Activated naive CD4-positive, alpha-beta T cell treated with anti-CD3 and anti-CD28 coated beads for 36 hours (primary cell): ENCODE data around the gene LTBP2. TPM values are rescaled to one million over a fixed set of nuclear protein-coding genes. Genes with fewer than 3 reads are reported as not detected.

Experiments
- CTCF ChIA-PET: fragments of 350-600 bp; sonication (Branson Sonifier 250); formaldehyde crosslinking; loops from one replicate; lab custom pipeline; 2021; ENCODE audit warnings: antibody characterized with exemption; lab: Charles Lee
- DNase-seq: peaks from one replicate; pipeline ENCODE4 v3.0.0-alpha.2; 2020
- H3K27ac Mint-ChIP-seq: one replicate; pipeline ENCODE4 v1.8.0; 2021; ENCODE audit warnings: mild to moderate bottlenecking, mixed read lengths
- H3K27me3 Mint-ChIP-seq: one replicate; pipeline ENCODE4 v1.8.0; 2021; ENCODE audit warnings: low read depth, mixed read lengths
- H3K36me3 Mint-ChIP-seq: one replicate; pipeline ENCODE4 v1.8.0; 2021; ENCODE audit warnings: low read depth, mixed read lengths
- H3K4me1 Mint-ChIP-seq: one replicate; pipeline ENCODE4 v1.8.0; 2021; ENCODE audit warnings: low read depth, mixed read lengths
- H3K4me3 Mint-ChIP-seq: one replicate; pipeline ENCODE4 v1.8.0; 2021; ENCODE audit warnings: mild to moderate bottlenecking, moderate library complexity, mixed read lengths
- H3K9me3 Mint-ChIP-seq: one replicate; pipeline ENCODE4 v1.8.0; 2021; ENCODE audit warnings: mixed read lengths
- intact Hi-C: fragments of 100-400 bp; cut with micrococcal nuclease; formaldehyde crosslinking; loops from one replicate; pipeline ENCODE4 v1.15.1; 2023
- total RNA-seq, 2 experiments: library from RNA; stranded (reverse); gene quantifications; one replicate each; pipeline ENCODE4 v1.2.3, GENCODE V29; 2021

Gene LTBP2
- total RNA-seq, 2 experiments from 2014 or later = 0.32 to 0.55 TPM

- no peak overlapping the region for H3K4me3 Mint-ChIP-seq
- no peaks in the 10 kb centered on the region for H3K9me3 Mint-ChIP-seq
- DNase-seq = no peak
- H3K27ac Mint-ChIP-seq = no peak overlapping the region
- H3K27me3 Mint-ChIP-seq = peaks cover 2% of the 10 kb centered on the region
- no peaks in the 10 kb centered on the region for H3K36me3 Mint-ChIP-seq
- CTCF ChIA-PET = interaction anchor here (1.4 kb wide), 1 partner anchor 43 kb away, joined by 4 read pairs; no protein-coding TSS in a partner anchor
- intact Hi-C loops = no loop called here
- peaks cover 2% of the 10 kb centered on the region for H3K4me1 Mint-ChIP-seq
Measured at GRCh38 chr14:74566174-74567141, 45.6 kb downstream of the LTBP2 start.

GRCh38 chr14:74563586-74564159, 48.4 kb downstream of the LTBP2 start:
- no peaks in the 10 kb centered on the region for H3K4me1 Mint-ChIP-seq
- CTCF ChIA-PET = interaction anchor here (0.6 to 0.7 kb wide), 2 partner anchors 45 to 447 kb away, joined by 3 read pairs; no protein-coding TSS in a partner anchor
- no peaks in the 10 kb centered on the region for H3K36me3 Mint-ChIP-seq

GRCh38 chr14:74563233-74563585, 48.8 kb downstream of the LTBP2 start:
- Mint-ChIP-seq H3K27ac (no peak overlapping the region), H3K4me3 (no peak overlapping the region), H3K36me3 (no peaks in the 10 kb centered on the region), H3K4me1 (no peaks in the 10 kb centered on the region), H3K9me3 (no peaks in the 10 kb centered on the region), H3K27me3 (peaks cover under 1% of the 10 kb centered on the region)
- intact Hi-C loops = no loop called here
- CTCF ChIA-PET = interaction anchor here (0.6 to 0.7 kb wide), 2 partner anchors 46 to 446 kb away, joined by 3 read pairs; no protein-coding TSS in a partner anchor
- no peak for DNase-seq

More at GRCh38 chr14:74563586-74564159, 48.4 kb downstream of the LTBP2 start:
- no peak overlapping the region for H3K4me3 Mint-ChIP-seq
- DNase-seq = no peak
- peaks cover 2% of the 10 kb centered on the region for H3K27me3 Mint-ChIP-seq
- intact Hi-C loops = no loop called here
- no peak overlapping the region for H3K27ac Mint-ChIP-seq
- no peaks in the 10 kb centered on the region for H3K9me3 Mint-ChIP-seq

- CTCF ChIA-PET = interaction anchor here (0.6 to 0.7 kb wide), 2 partner anchors 46 to 446 kb away, joined by 3 read pairs; no protein-coding TSS in a partner anchor
- no peaks in the 10 kb centered on the region for H3K27me3 Mint-ChIP-seq
- H3K36me3 Mint-ChIP-seq = no peaks in the 10 kb centered on the region
- H3K9me3 Mint-ChIP-seq = no peaks in the 10 kb centered on the region
- no peak for DNase-seq
- H3K4me3 Mint-ChIP-seq = no peak overlapping the region
- no peak overlapping the region for H3K27ac Mint-ChIP-seq
- intact Hi-C loops = no loop called here
- no peaks in the 10 kb centered on the region for H3K4me1 Mint-ChIP-seq
Measured at GRCh38 chr14:74562515-74563232, 49.4 kb downstream of the LTBP2 start.

- intact Hi-C loops = no loop called here
- Mint-ChIP-seq H3K36me3 (no peaks in the 10 kb centered on the region), H3K27me3 (no peaks in the 10 kb centered on the region), H3K9me3 (no peaks in the 10 kb centered on the region), H3K27ac (no peak overlapping the region), H3K4me1 (no peaks in the 10 kb centered on the region), H3K4me3 (no peak overlapping the region)
- CTCF ChIA-PET = no interaction called here
- DNase-seq = no peak
Measured at GRCh38 chr14:74558655-74559054, 53.4 kb downstream of the LTBP2 start.

- CTCF ChIA-PET = no interaction called here
- no peak for DNase-seq
Measured at GRCh38 chr14:74557691-74558090, 54.3 kb downstream of the LTBP2 start.

GRCh38 chr14:74555476-74556050, 56.5 kb downstream of the LTBP2 start:
- H3K27me3 Mint-ChIP-seq = no peaks in the 10 kb centered on the region
- intact Hi-C loops = no loop called here
- H3K27ac Mint-ChIP-seq = no peak overlapping the region
- DNase-seq = no peak
- CTCF ChIA-PET = no interaction called here
- no peak overlapping the region for H3K4me3 Mint-ChIP-seq
- no peaks in the 10 kb centered on the region for H3K4me1 Mint-ChIP-seq
- no peaks in the 10 kb centered on the region for H3K36me3 Mint-ChIP-seq
- no peaks in the 10 kb centered on the region for H3K9me3 Mint-ChIP-seq

More at GRCh38 chr14:74557691-74558090, 54.3 kb downstream of the LTBP2 start:
- Mint-ChIP-seq H3K4me3 (no peak overlapping the region), H3K9me3 (no peaks in the 10 kb centered on the region), H3K36me3 (no peaks in the 10 kb centered on the region), H3K27ac (no peak overlapping the region), H3K4me1 (no peaks in the 10 kb centered on the region), H3K27me3 (no peaks in the 10 kb centered on the region)
- intact Hi-C loops = no loop called here

GRCh38 chr14:74554742-74555362, 57.2 kb downstream of the LTBP2 start:
- Mint-ChIP-seq H3K27me3 (no peaks in the 10 kb centered on the region), H3K27ac (no peak overlapping the region), H3K4me1 (no peaks in the 10 kb centered on the region), H3K9me3 (no peaks in the 10 kb centered on the region), H3K36me3 (no peaks in the 10 kb centered on the region), H3K4me3 (no peak overlapping the region)
- CTCF ChIA-PET = no interaction called here
- intact Hi-C loops = no loop called here
- no peak for DNase-seq

- no peak overlapping the region for H3K4me3 Mint-ChIP-seq
- CTCF ChIA-PET = interaction anchor here (1.1 kb wide), 1 partner anchor 59 kb away, joined by 3 read pairs; the partner anchor contains the start of gene LTBP2
Measured at GRCh38 chr14:74552623-74553022, 59.4 kb downstream of the LTBP2 start.

GRCh38 chr14:74551431-74552371, 60.3 kb downstream of the LTBP2 start:
- intact Hi-C loops = no loop called here
- H3K4me3 Mint-ChIP-seq = no peak overlapping the region
- H3K4me1 Mint-ChIP-seq = no peaks in the 10 kb centered on the region
- no peaks in the 10 kb centered on the region for H3K36me3 Mint-ChIP-seq
- CTCF ChIA-PET = interaction anchor here (1.1 kb wide), 1 partner anchor 60 kb away, joined by 3 read pairs; the partner anchor contains the start of gene LTBP2
- no peak overlapping the region for H3K27ac Mint-ChIP-seq
- no peak for DNase-seq
- no peaks in the 10 kb centered on the region for H3K9me3 Mint-ChIP-seq
- H3K27me3 Mint-ChIP-seq = no peaks in the 10 kb centered on the region

More at GRCh38 chr14:74552623-74553022, 59.4 kb downstream of the LTBP2 start:
- DNase-seq = no peak
- Mint-ChIP-seq H3K4me1 (no peaks in the 10 kb centered on the region), H3K27me3 (no peaks in the 10 kb centered on the region), H3K9me3 (no peaks in the 10 kb centered on the region), H3K36me3 (no peaks in the 10 kb centered on the region), H3K27ac (no peak overlapping the region)
- intact Hi-C loops = no loop called here

GRCh38 chr14:74551001-74551400, 61.0 kb downstream of the LTBP2 start:
- Mint-ChIP-seq H3K27me3 (no peaks in the 10 kb centered on the region), H3K36me3 (no peaks in the 10 kb centered on the region), H3K4me3 (no peak overlapping the region), H3K4me1 (no peaks in the 10 kb centered on the region), H3K9me3 (no peaks in the 10 kb centered on the region), H3K27ac (no peak overlapping the region)
- CTCF ChIA-PET = interaction anchor here (0.9 kb wide), 1 partner anchor 147 kb away, joined by 3 read pairs; no protein-coding TSS in a partner anchor
- intact Hi-C loops = no loop called here
- DNase-seq = no peak
